ENCODE results near the gene ZNF385B. TPM values are rescaled to one million over a fixed set of nuclear protein-coding genes. Genes with fewer than 3 reads are reported as not detected.

Gene ZNF385B
- total RNA-seq, 1 experiment from 2014 or later, result 1.3 TPM

GRCh38 chr2:179588486-179589145 lies 272.8 kb downstream of the ZNF385B start:
- no peak for DNase-seq (ENCODE audit: low spot score)

GRCh38 chr2:179584760-179585159 lies 276.7 kb downstream of the ZNF385B start:
- no peak for DNase-seq (ENCODE audit: low spot score)

GRCh38 chr2:179581605-179582004 lies 279.8 kb downstream of the ZNF385B start:
- DNase-seq (ENCODE audit: low spot score), result peak; percentile 57

- peak; percentile 37 for DNase-seq (ENCODE audit: low spot score)
Measured at GRCh38 chr2:179580378-179581146, 280.9 kb downstream of the ZNF385B start.

GRCh38 chr2:179579800-179580199 lies 281.6 kb downstream of the ZNF385B start:
- no peak for DNase-seq (ENCODE audit: low spot score)

GRCh38 chr2:179578171-179578916 lies 283.1 kb downstream of the ZNF385B start:
- DNase-seq (ENCODE audit: low spot score), result no peak

- DNase-seq (ENCODE audit: low spot score), result no peak
Measured at GRCh38 chr2:179574061-179574519, 287.3 kb downstream of the ZNF385B start.

- no peak for DNase-seq (ENCODE audit: low spot score)
Measured at GRCh38 chr2:179572544-179572943, 288.9 kb downstream of the ZNF385B start.

- DNase-seq (ENCODE audit: low spot score), result peak; percentile 65
Measured at GRCh38 chr2:179571721-179572120, 289.7 kb downstream of the ZNF385B start.

- no peak for DNase-seq (ENCODE audit: low spot score)
Measured at GRCh38 chr2:179571252-179571651, 290.2 kb downstream of the ZNF385B start.

- DNase-seq (ENCODE audit: low spot score), result no peak
Measured at GRCh38 chr2:179569831-179570233, 291.6 kb downstream of the ZNF385B start.

- no peak for DNase-seq (ENCODE audit: low spot score)
Measured at GRCh38 chr2:179565807-179566206, 295.6 kb downstream of the ZNF385B start.

GRCh38 chr2:179562330-179562885 lies 299.0 kb downstream of the ZNF385B start:
- peak; percentile 19 for DNase-seq (ENCODE audit: low spot score)

GRCh38 chr2:179561702-179562101 lies 299.7 kb downstream of the ZNF385B start:
- DNase-seq (ENCODE audit: low spot score), result no peak

- DNase-seq (ENCODE audit: low spot score), result no peak
Measured at GRCh38 chr2:179560257-179560735, 301.1 kb downstream of the ZNF385B start.

- no peak for DNase-seq (ENCODE audit: low spot score)
Measured at GRCh38 chr2:179559108-179559806, 302.2 kb downstream of the ZNF385B start.

- DNase-seq (ENCODE audit: low spot score), result no peak
Measured at GRCh38 chr2:179558010-179558934, 303.1 kb downstream of the ZNF385B start.

- DNase-seq (ENCODE audit: low spot score), result no peak
Measured at GRCh38 chr2:179556425-179556824, 305.0 kb downstream of the ZNF385B start.

GRCh38 chr2:179555691-179556283 lies 305.6 kb downstream of the ZNF385B start:
- DNase-seq (ENCODE audit: low spot score), result no peak

All from H4 (cell line).